ENCODE results near the gene ST3GAL6. TPM values are rescaled to one million over a fixed set of nuclear protein-coding genes. Genes with fewer than 3 reads are reported as not detected.
A peak's percentile ranks its signal among the peaks of the same experiment; 100 is the strongest.

The ST3GAL6 gene
- total RNA-seq, 1 experiment from 2014 or later: 3.2 TPM

DNA sequence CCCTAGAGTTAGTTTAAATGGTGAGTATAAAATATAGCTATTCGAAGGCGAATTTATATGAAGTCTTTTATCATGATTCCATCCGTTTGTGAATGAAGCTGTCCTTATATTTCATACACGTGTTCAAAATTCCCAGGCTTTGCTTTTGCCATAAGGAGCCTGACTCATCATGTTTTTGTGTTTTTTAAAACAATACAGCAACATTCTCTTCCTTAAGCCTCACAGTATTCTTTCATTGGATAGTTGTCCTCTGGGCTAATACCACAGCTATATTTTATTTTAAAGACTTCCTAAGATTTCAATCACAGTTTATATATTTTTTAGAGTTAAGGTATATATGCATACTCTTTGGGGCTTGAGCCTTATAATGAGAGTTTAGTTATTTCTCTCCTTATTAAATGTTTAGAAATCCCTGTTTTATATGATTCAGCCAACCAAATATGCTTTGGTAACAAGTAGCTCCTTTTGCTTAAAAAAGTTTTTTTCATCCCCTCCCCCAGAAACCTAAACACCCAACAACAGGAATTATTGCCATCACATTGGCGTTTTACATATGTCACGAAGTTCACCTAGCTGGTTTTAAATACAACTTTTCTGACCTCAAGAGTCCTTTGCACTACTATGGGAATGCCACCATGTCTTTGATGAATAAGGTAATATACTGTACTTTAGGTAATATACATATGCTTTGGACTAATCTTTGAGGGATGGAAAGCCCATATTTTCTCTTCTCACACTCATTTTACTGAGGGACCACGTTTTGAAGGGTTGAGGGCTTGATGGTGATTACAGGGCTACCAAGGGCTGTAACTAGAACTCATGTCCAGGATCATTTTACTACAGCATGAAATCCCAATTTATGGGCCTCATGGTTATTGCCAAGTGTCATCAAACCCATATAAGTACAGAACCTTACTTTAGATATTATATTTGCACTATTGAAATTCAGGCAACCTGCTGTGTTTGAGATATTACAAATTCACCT, 28.5 kb downstream of the ST3GAL6 start:
- Mint-ChIP-seq H3K27ac (ENCODE audit: unreplicated experiment) (peak overlapping the region; percentile 78), H3K9me3 (ENCODE audit: low read depth, unreplicated experiment) (no peaks in the 10 kb centered on the region), H3K27me3 (ENCODE audit: unreplicated experiment) (no peaks in the 10 kb centered on the region), H3K36me3 (ENCODE audit: insufficient read depth, unreplicated experiment) (peaks cover 10% of the 10 kb centered on the region), H3K4me1 (ENCODE audit: low read depth, unreplicated experiment) (peaks cover 4% of the 10 kb centered on the region), H3K4me3 (ENCODE audit: low read depth, unreplicated experiment) (no peak overlapping the region)
- DNase-seq: no peak
- BruUV-seq (replicated peaks): no TSS peak
- TF ChIP-seq, protein P1, sequence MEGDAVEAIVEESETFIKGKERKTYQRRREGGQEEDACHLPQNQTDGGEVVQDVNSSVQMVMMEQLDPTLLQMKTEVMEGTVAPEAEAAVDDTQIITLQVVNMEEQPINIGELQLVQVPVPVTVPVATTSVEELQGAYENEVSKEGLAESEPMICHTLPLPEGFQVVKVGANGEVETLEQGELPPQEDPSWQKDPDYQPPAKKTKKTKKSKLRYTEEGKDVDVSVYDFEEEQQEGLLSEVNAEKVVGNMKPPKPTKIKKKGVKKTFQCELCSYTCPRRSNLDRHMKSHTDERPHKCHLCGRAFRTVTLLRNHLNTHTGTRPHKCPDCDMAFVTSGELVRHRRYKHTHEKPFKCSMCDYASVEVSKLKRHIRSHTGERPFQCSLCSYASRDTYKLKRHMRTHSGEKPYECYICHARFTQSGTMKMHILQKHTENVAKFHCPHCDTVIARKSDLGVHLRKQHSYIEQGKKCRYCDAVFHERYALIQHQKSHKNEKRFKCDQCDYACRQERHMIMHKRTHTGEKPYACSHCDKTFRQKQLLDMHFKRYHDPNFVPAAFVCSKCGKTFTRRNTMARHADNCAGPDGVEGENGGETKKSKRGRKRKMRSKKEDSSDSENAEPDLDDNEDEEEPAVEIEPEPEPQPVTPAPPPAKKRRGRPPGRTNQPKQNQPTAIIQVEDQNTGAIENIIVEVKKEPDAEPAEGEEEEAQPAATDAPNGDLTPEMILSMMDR (IDR thresholded peaks at IDR 0.05; ENCODE audit: unreplicated experiment): no peak
- CTCF ChIA-PET: no interaction called here
- intact Hi-C loops (cut with micrococcal nuclease; ENCODE audit: unreplicated experiment): loop anchor here (5.0 kb wide), 1 partner anchor 189 kb away; no protein-coding TSS in a partner anchor

GRCh38 chr3:98793971-98794370, 30.8 kb downstream of the ST3GAL6 start:
- intact Hi-C loops (cut with micrococcal nuclease; ENCODE audit: unreplicated experiment): loop anchor here (5.0 kb wide), 1 partner anchor 192 kb away; no protein-coding TSS in a partner anchor
- no peaks in the 10 kb centered on the region for H3K4me1 Mint-ChIP-seq (ENCODE audit: low read depth, unreplicated experiment)
- DNase-seq: no peak
- H3K27ac Mint-ChIP-seq (ENCODE audit: unreplicated experiment): no peak overlapping the region
- no peaks in the 10 kb centered on the region for H3K27me3 Mint-ChIP-seq (ENCODE audit: unreplicated experiment)
- H3K4me3 Mint-ChIP-seq (ENCODE audit: low read depth, unreplicated experiment): no peak overlapping the region
- no TSS peak for BruUV-seq (replicated peaks)
- TF ChIP-seq, protein P1 (IDR thresholded peaks at IDR 0.05; ENCODE audit: unreplicated experiment): no peak
- peaks cover 19% of the 10 kb centered on the region for H3K36me3 Mint-ChIP-seq (ENCODE audit: insufficient read depth, unreplicated experiment)
- CTCF ChIA-PET: no interaction called here
- H3K9me3 Mint-ChIP-seq (ENCODE audit: low read depth, unreplicated experiment): no peaks in the 10 kb centered on the region

DNA sequence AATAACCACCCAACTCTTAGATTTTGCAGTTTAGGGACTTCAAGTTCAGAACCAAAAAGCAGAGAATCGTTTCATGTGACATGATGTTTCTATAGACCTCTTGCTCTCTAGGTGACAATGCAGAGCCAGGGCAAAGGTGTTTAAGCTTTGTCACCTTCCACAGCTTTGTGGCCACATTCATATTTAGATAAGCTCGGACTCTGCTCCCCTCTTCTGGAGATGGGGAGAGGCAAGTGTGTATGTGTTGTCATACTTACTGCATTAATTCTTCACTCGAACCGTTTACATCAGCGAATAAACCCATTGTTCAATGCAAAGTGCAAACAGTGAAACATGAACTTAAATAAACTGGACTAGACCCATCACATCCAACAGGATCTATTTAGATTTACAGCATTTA, 33.2 kb downstream of the ST3GAL6 start:
- intact Hi-C loops (cut with micrococcal nuclease; ENCODE audit: unreplicated experiment): no loop called here
- BruUV-seq (replicated peaks): no TSS peak
- Mint-ChIP-seq H3K4me3 (ENCODE audit: low read depth, unreplicated experiment) (no peak overlapping the region), H3K27me3 (ENCODE audit: unreplicated experiment) (no peaks in the 10 kb centered on the region), H3K4me1 (ENCODE audit: low read depth, unreplicated experiment) (no peaks in the 10 kb centered on the region), H3K27ac (ENCODE audit: unreplicated experiment) (no peak overlapping the region), H3K9me3 (ENCODE audit: low read depth, unreplicated experiment) (no peaks in the 10 kb centered on the region), H3K36me3 (ENCODE audit: insufficient read depth, unreplicated experiment) (peaks cover 38% of the 10 kb centered on the region)
- TF ChIP-seq, protein P1 (IDR thresholded peaks at IDR 0.05; ENCODE audit: unreplicated experiment): no peak
- CTCF ChIA-PET: no interaction called here
- DNase-seq: no peak

GRCh38 chr3:98797905-98798304, 34.8 kb downstream of the ST3GAL6 start:
- BruUV-seq (replicated peaks): no TSS peak
- no peaks in the 10 kb centered on the region for H3K4me1 Mint-ChIP-seq (ENCODE audit: low read depth, unreplicated experiment)
- H3K27ac Mint-ChIP-seq (ENCODE audit: unreplicated experiment): no peak overlapping the region
- H3K36me3 Mint-ChIP-seq (ENCODE audit: insufficient read depth, unreplicated experiment): peaks cover 38% of the 10 kb centered on the region
- CTCF ChIA-PET: no interaction called here
- TF ChIP-seq, protein P1 (IDR thresholded peaks at IDR 0.05; ENCODE audit: unreplicated experiment): no peak
- H3K9me3 Mint-ChIP-seq (ENCODE audit: low read depth, unreplicated experiment): no peaks in the 10 kb centered on the region
- H3K27me3 Mint-ChIP-seq (ENCODE audit: unreplicated experiment): no peaks in the 10 kb centered on the region
- H3K4me3 Mint-ChIP-seq (ENCODE audit: low read depth, unreplicated experiment): no peak overlapping the region
- intact Hi-C loops (cut with micrococcal nuclease; ENCODE audit: unreplicated experiment): no loop called here
- DNase-seq: no peak
